GM18867 (cell line): ENCODE data around the gene PHEX.

ENCODE experiments used
- ATAC-seq: cut with Tn5 transposase; IDR thresholded peaks from one replicate; pipeline ENCODE4 v1.9.1; 2021; ENCODE audit warnings: mild to moderate bottlenecking, moderate library complexity; ENCODE audit not compliant: unreplicated experiment

The PHEX gene

GRCh38 chrX:22032084-22032483, at the start of gene PHEX:
Gene PHEX (plus strand): TSS chrX:22032325. CDS start chrX:22033006, 681 bp downstream.
- no peak for ATAC-seq

- peak; percentile 85 for ATAC-seq
Observed at GRCh38 chrX:21985332-21985777, 46.8 kb upstream of the PHEX start.

- no peak for ATAC-seq
Observed at GRCh38 chrX:21986596-21986995, 45.5 kb upstream of the PHEX start.

- peak; percentile 43 for ATAC-seq
Observed at GRCh38 chrX:21989384-21989783, 42.7 kb upstream of the PHEX start.

- ATAC-seq: no peak
Observed at GRCh38 chrX:21990832-21991231, 41.3 kb upstream of the PHEX start.

- ATAC-seq: no peak
Observed at GRCh38 chrX:21991504-21991903, 40.6 kb upstream of the PHEX start.

GRCh38 chrX:21993265-21993664, 38.9 kb upstream of the PHEX start:
- ATAC-seq: peak; percentile 88

- no peak for ATAC-seq
Observed at GRCh38 chrX:21996872-21997455, 35.2 kb upstream of the PHEX start.

GRCh38 chrX:21998037-21998436, 34.1 kb upstream of the PHEX start:
- ATAC-seq: no peak

GRCh38 chrX:22004866-22005265, 27.3 kb upstream of the PHEX start:
- no peak for ATAC-seq

GRCh38 chrX:22012051-22012450, 20.1 kb upstream of the PHEX start:
- no peak for ATAC-seq

GRCh38 chrX:22012931-22013330, 19.2 kb upstream of the PHEX start:
- no peak for ATAC-seq

- ATAC-seq: no peak
Observed at GRCh38 chrX:22015139-22015750, 16.9 kb upstream of the PHEX start.

- ATAC-seq: no peak
Observed at GRCh38 chrX:22021751-22022324, 10.3 kb upstream of the PHEX start.

GRCh38 chrX:22024577-22024976, 7.5 kb upstream of the PHEX start:
- no peak for ATAC-seq

GRCh38 chrX:22025751-22026150, 6.4 kb upstream of the PHEX start:
- ATAC-seq: no peak

GRCh38 chrX:22026731-22027130, 5.4 kb upstream of the PHEX start:
- ATAC-seq: no peak

GRCh38 chrX:22032506-22032905, 381 bp downstream of the PHEX start:
- no peak for ATAC-seq

GRCh38 chrX:22033818-22034217, 1.7 kb downstream of the PHEX start:
- no peak for ATAC-seq

GRCh38 chrX:22035236-22035635, 3.1 kb downstream of the PHEX start:
- no peak for ATAC-seq

- no peak for ATAC-seq
Observed at GRCh38 chrX:22037225-22037624, 5.1 kb downstream of the PHEX start.

- ATAC-seq: no peak
Observed at GRCh38 chrX:22037911-22038537, 5.9 kb downstream of the PHEX start.
